Endodermal cell (in vitro differentiated cells): Measurements from ENCODE around the gene LIN7C. TPM values are rescaled to one million over a fixed set of nuclear protein-coding genes. Genes with fewer than 3 reads are reported as not detected.

Experiments
- DNase-seq: peaks from one replicate; pipeline ENCODE4 v3.0.0-alpha.2; 2017
- H3K27ac ChIP-seq: 2 replicates; pipeline ENCODE4 v1.5.1; 2013; ENCODE audit warnings: mild to moderate bottlenecking, low read depth, low read length, moderate library complexity
- H3K27me3 ChIP-seq: 2 replicates; pipeline ENCODE4 v1.6.1; 2013; ENCODE audit warnings: mild to moderate bottlenecking, low read length, moderate library complexity; ENCODE audit not compliant: insufficient read depth, control insufficient read depth, poor library complexity, severe bottlenecking
- H3K36me3 ChIP-seq: 2 replicates; pipeline ENCODE4 v1.7.0; 2013; ENCODE audit warnings: mild to moderate bottlenecking, low read length, moderate library complexity; ENCODE audit not compliant: control insufficient read depth, insufficient read depth
- H3K4me1 ChIP-seq: one replicate; pipeline ENCODE4 v1.7.0; 2013; ENCODE audit warnings: low read length; ENCODE audit not compliant: control insufficient read depth, insufficient read depth
- H3K4me3 ChIP-seq: 2 replicates; pipeline ENCODE4 v1.5.1; 2013; ENCODE audit warnings: mild to moderate bottlenecking, low read length, moderate library complexity
- H3K9ac ChIP-seq: 2 replicates; pipeline ENCODE4 v1.6.1; 2013; ENCODE audit warnings: mild to moderate bottlenecking, low read length, moderate library complexity; ENCODE audit not compliant: poor library complexity, severe bottlenecking; ENCODE audit errors: extremely low read depth
- H3K9me3 ChIP-seq: 2 replicates; pipeline ENCODE4 v1.6.1; 2013; ENCODE audit warnings: mild to moderate bottlenecking, low read length, moderate library complexity; ENCODE audit not compliant: control insufficient read depth
- H3K27ac Mint-ChIP-seq: 2 replicates; pipeline ENCODE4 v1.8.0; 2020; ENCODE audit warnings: mixed read lengths
- H3K27me3 Mint-ChIP-seq: 2 replicates; pipeline ENCODE4 v1.8.0; 2021; ENCODE audit warnings: mild to moderate bottlenecking, mixed read lengths; ENCODE audit not compliant: insufficient read depth
- H3K36me3 Mint-ChIP-seq: 2 replicates; pipeline ENCODE4 v1.8.0; 2020; ENCODE audit warnings: low read depth, mixed read lengths
- H3K4me1 Mint-ChIP-seq: 2 replicates; pipeline ENCODE4 v1.8.0; 2020; ENCODE audit warnings: mixed read lengths
- H3K4me3 Mint-ChIP-seq: 2 replicates; pipeline ENCODE4 v1.8.0; 2020; ENCODE audit warnings: mild to moderate bottlenecking, moderate library complexity, mixed read lengths
- H3K9me3 Mint-ChIP-seq: 2 replicates; pipeline ENCODE4 v1.8.0; 2020; ENCODE audit warnings: mild to moderate bottlenecking, mixed read lengths
- WGBS, 2 experiments: methylation state at CpG; one replicate each; pipeline versions ENCODE4 v1.1.5 to v1.1.7; 2013; ENCODE audit warnings: missing lambda C conversion rate in 2 of 2, mixed read lengths in 1 of 2; ENCODE audit not compliant: insufficient coverage in 1 of 2, insufficient read length in 1 of 2; 5-methylcytosine and 5-hydroxymethylcytosine counted together
- total RNA-seq, 2 donors: library from RNA; stranded (reverse); fragmentation: NEBNext Ultra II Directional in 1 of 2; extraction: Animal tissue kit (Norgen Biotek cat#: 25700) in 1 of 2; gene quantifications; 2 replicates in 1 of 2; 3 replicates in 1 of 2; pipeline ENCODE4 v1.2.1, GENCODE V29; 2021
- TF ChIP-seq, protein P1 (sequence below): fragments of 200-600 bp; sonication (generic); conservative IDR thresholded peaks from 2 replicates; pipeline ENCODE4 v1.5.0; 2021; ENCODE audit warnings: antibody characterized with exemption, mild to moderate bottlenecking

Gene LIN7C
- total RNA-seq, 2 donors from 2014 or later, result 28.3 to 39.6 TPM

DNA sequence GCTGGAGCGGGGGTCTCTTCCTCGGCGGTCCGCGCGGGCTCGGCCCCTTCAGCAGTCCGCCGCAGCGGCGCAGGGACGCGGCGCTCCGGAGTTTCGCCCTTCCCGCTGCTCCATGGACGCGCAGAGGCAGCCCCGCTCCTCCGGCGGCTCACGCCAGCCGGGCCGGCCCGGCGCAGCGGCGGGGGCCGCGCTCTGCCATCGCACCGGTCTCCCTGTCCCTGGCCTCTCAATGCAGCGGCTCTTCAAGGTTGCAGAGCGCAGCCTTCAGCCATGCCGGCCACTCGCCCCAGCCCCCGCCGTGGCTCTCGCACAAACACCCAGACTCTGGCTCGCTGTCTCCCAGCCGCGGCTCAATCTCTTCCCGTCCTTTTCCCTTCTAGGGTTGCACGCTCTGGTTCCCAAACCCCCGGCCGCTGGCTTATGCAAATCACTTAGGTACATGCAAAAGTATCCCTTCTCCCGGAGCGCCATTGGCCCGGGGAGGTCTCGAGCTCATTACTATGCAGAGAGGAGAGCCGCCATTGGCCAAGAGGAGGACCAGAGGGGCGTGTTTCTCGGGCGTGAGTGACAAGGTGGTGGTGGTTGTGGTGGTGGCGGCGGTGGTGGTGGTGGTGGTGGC lies 34.1 kb downstream of the LIN7C start, which contains the start of gene LGR4:
LGR4 (minus strand) TSS at position 393 of the 619 bp plus-strand sequence. CDS start 488 bp downstream, outside the sequence.
- peak within 1 kb of the TSS; percentile 73 for H3K4me3 Mint-ChIP-seq
- TF ChIP-seq, protein P1, sequence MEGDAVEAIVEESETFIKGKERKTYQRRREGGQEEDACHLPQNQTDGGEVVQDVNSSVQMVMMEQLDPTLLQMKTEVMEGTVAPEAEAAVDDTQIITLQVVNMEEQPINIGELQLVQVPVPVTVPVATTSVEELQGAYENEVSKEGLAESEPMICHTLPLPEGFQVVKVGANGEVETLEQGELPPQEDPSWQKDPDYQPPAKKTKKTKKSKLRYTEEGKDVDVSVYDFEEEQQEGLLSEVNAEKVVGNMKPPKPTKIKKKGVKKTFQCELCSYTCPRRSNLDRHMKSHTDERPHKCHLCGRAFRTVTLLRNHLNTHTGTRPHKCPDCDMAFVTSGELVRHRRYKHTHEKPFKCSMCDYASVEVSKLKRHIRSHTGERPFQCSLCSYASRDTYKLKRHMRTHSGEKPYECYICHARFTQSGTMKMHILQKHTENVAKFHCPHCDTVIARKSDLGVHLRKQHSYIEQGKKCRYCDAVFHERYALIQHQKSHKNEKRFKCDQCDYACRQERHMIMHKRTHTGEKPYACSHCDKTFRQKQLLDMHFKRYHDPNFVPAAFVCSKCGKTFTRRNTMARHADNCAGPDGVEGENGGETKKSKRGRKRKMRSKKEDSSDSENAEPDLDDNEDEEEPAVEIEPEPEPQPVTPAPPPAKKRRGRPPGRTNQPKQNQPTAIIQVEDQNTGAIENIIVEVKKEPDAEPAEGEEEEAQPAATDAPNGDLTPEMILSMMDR, result no peak
- peak; percentile 99 for DNase-seq
- H3K9ac ChIP-seq, result peak within 1 kb of the TSS; percentile 77
- H3K9me3 Mint-ChIP-seq, result no peaks in the 10 kb centered on the region
- H3K27me3 ChIP-seq, result no peaks in the 10 kb centered on the region
- 0 to 1% methylated on average over 21 to 55 of the region's 57 CpGs for WGBS, 2 experiments
- no peaks in the 10 kb centered on the region for H3K27me3 Mint-ChIP-seq
- H3K36me3 ChIP-seq, result no peaks in the 10 kb centered on the region
- H3K4me1 ChIP-seq, result peaks cover 9% of the 10 kb centered on the region
- peaks cover 38% of the 10 kb centered on the region for H3K4me1 Mint-ChIP-seq
- no peaks in the 10 kb centered on the region for H3K9me3 ChIP-seq
- H3K27ac Mint-ChIP-seq, result peak within 1 kb of the TSS; percentile 99
- H3K4me3 ChIP-seq, result peak within 1 kb of the TSS; percentile 89
- H3K27ac ChIP-seq, result peak within 1 kb of the TSS; percentile 57
- peaks cover 2% of the 10 kb centered on the region for H3K36me3 Mint-ChIP-seq

DNA sequence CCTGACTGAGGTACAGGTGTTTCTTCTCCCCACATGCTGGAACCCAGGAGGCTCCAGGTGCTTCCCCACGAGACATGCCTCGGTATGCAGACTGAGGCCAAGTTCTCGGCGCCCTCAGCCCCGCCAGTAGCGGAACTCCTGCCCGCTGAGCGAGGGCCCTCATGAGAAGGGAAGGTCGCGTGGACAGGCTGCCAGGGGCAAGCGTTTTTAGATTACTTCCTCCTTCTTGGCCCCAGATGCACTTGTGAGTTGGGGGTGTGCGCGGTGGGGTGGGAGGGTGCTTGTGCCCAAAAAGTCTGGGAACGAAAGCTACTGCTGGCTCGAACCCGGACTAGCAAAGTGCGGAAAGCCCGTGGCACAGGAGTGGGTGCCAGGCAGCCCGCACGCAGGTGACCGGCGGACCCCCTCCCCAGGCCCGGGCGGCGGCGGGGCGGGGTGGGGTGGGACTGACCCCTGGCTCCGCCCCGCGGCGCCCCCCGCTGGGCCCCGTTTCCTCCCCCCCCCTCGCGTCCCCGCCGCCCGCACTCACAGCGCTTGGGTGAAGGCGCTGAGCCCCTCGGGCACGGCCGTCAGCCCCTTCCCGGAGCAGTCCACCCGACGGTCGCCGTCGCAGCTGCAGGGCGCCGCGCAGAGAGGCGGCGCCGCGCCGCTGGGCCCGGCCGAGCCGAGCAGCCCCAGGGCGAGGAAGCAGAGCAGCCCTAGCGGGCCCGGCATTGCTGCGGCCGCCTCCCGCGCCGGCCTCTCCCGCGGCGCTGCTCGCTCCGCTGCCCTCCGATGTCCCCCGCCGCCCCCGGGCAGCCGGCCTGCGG lies 34.8 kb downstream of the LIN7C start:
- peak overlapping the region; percentile 13 for H3K27ac Mint-ChIP-seq

DNA sequence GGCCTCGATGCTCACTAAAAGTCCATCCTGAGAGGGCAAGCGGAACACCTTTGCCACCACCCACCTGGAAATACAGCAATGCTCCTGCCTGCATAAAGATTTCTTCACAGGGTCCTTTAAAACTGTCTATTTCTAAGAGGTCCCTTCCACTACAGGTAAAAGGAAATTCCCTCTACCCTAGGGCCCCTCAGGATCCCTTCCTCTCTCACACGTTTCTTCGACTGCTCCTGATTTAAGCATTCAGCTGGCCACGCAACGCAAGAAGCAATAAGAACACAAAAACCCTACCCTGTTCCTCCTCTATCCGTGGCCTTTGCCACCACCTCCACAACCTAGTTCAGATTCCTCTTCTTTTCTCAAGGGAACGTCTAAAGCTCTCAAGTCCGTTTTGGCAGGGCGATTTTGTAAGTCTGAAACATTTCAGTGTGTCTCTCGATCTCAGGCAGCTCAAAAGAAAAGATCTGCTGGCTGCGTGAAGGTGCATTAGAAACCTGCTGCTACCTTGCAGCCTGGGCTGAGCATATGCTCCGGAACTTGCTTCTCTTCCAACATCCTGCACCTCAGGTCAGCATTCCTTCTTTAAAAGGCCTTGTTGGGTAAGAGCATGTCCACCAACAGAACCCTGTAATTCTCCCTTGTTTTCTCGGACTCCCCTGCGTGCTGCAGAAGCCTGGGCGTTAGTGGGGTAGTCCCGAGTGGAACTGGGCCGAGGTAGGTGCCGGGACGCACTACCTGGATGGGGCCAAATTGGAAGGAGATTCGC lies 35.6 kb downstream of the LIN7C start:
- no peak overlapping the region for H3K27ac ChIP-seq
- H3K36me3 Mint-ChIP-seq, result peaks cover 5% of the 10 kb centered on the region

More for the DNA sequence above, 34.8 kb downstream of the LIN7C start:
- Mint-ChIP-seq H3K36me3 (peaks cover 5% of the 10 kb centered on the region), H3K27me3 (no peaks in the 10 kb centered on the region), H3K4me1 (peaks cover 38% of the 10 kb centered on the region), H3K9me3 (no peaks in the 10 kb centered on the region), H3K4me3 (peak overlapping the region; percentile 73)
- peak overlapping the region; percentile 89 for H3K4me3 ChIP-seq
- H3K27ac ChIP-seq, result peak overlapping the region; percentile 57
- no peaks in the 10 kb centered on the region for H3K36me3 ChIP-seq
- H3K27me3 ChIP-seq, result no peaks in the 10 kb centered on the region
- peaks cover 9% of the 10 kb centered on the region for H3K4me1 ChIP-seq
- peak overlapping the region; percentile 77 for H3K9ac ChIP-seq
- WGBS, 2 experiments, result 0% methylated on average over 27 to 79 of the region's 79 CpGs
- no peaks in the 10 kb centered on the region for H3K9me3 ChIP-seq
- DNase-seq, result peak; percentile 88
- TF ChIP-seq, protein P1, result no peak

More for the DNA sequence above, 35.6 kb downstream of the LIN7C start:
- Histone ChIP-seq H3K9ac (peak overlapping the region; percentile 67), H3K4me1 (peaks cover 9% of the 10 kb centered on the region), H3K27me3 (no peaks in the 10 kb centered on the region), H3K36me3 (no peaks in the 10 kb centered on the region), H3K9me3 (no peaks in the 10 kb centered on the region), H3K4me3 (peak overlapping the region; percentile 89)
- TF ChIP-seq, protein P1, result no peak
- peak overlapping the region; percentile 13 for H3K27ac Mint-ChIP-seq
- H3K4me3 Mint-ChIP-seq, result peak overlapping the region; percentile 73
- H3K4me1 Mint-ChIP-seq, result peaks cover 43% of the 10 kb centered on the region
- WGBS, 2 experiments, result 7 to 9% methylated on average over 14 to 21 of the region's 21 CpGs
- no peaks in the 10 kb centered on the region for H3K9me3 Mint-ChIP-seq
- DNase-seq, result peak; percentile 79
- no peaks in the 10 kb centered on the region for H3K27me3 Mint-ChIP-seq
